SKM-1 (cell line): Measurements from ENCODE around the gene RPLP1.
A peak's percentile ranks its signal among the peaks of the same experiment; 100 is the strongest.
"Not testable (repeated sequence)": the region's sequence is repeated elsewhere in the genome, so short reads cannot be mapped to it uniquely, and the experiment has no call there.

ENCODE experiments used
- DNase-seq: peaks from one replicate; lab custom pipeline; 2025; ENCODE audit not compliant: unreplicated experiment; lab: John Stamatoyannopoulos, UW

RPLP1 gene

DNA sequence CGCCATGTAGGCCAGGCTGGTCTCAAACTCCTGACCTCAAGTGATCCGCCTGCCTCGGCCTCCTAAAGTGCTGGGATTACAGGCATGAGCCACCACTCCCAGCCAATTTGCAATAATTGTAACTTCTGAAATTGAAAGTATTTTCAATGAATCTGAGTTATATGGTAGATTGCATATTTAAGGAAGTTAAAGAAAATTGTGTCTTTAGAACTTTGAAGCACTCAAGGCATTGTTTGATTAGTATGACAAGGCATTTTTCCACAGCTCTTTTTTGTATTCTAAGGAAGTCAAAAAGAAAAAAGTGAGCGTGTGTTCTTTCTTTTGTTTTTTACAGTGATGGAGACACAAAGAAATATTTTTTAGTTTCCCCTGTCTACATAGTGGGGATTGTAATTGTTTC, 15.7 kb upstream of the RPLP1 start:
- DNase-seq, result no peak

DNA sequence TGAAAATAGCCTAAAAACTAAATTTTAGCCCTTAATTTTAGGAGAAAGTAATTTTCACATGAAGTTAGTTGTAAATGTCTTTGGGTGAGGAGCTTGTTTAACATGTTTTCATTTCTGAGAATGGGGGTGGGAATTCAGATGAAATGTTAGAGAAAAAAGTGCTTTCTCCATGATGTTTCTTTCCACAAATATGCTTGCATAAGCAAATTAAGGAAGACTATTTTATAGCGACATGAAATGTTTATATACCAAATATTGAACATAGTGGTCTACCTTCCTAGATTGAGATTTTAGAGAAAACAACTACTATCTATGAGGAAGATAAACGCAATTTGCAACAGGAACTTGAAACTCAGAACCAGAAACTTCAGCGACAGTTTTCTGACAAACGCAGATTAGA, 13.0 kb upstream of the RPLP1 start:
- no peak for DNase-seq

DNA sequence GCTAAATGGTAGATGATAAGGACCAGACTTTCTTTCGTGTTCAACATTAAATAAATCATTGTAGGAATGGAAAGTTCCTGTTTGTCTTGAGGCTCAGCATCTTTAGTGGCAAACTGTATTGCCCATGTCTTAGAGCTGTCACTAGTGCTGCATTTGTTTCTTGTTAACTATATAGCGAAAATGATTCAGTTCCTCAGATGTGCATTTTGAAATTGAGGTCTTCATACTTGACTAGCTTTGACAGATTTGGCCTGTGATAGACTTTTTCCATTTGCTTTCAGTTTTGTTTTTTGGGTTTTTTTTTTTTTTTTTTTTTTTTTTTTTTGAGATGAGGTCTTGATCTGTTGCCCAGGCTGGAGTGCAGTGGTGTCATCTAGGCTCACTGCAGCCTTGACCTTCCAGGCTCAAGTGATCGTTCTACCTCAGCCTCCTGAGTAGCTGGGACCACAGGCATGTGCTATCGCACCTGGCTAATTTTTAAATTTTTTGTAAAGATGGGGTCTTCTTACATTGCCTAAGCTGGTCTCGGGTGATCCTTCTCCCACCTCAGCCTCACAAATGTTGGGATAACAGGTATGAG, 9.5 kb upstream of the RPLP1 start:
- no peak for DNase-seq

DNA sequence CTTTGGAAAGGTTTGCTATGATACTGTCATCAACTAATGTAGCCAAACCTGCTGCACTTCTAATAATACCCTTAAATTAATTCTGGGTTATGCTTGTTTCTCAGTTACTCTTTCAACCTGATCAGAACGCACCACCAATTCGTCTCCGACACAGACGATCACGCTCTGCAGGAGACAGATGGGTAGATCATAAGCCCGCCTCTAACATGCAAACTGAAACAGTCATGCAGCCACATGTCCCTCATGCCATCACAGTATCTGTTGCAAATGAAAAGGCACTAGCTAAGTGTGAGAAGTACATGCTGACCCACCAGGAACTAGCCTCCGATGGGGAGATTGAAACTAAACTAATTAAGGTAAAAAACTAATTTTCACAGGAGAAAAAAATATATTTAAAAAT, 7.9 kb upstream of the RPLP1 start:
- no peak for DNase-seq

DNA sequence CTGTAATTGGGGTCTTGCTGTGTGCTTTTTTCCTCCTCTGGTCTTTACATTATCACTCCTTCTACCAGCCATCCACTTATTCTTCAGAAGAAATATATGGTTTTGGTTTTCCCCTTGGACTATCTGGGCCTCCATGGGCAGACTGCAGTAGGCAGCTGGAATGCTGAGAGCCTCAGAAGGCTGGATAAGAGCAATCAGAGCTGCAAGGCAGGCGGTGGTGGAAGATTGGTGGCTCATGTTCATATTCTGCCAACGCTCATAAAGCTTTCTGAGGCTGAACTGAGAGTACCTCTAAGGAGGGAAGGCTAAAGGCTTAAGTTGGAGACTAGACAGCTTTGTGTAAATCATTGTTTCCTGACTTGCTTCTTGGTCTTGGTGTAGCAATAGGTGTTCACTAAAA, 5.7 kb upstream of the RPLP1 start:
- no peak for DNase-seq

DNA sequence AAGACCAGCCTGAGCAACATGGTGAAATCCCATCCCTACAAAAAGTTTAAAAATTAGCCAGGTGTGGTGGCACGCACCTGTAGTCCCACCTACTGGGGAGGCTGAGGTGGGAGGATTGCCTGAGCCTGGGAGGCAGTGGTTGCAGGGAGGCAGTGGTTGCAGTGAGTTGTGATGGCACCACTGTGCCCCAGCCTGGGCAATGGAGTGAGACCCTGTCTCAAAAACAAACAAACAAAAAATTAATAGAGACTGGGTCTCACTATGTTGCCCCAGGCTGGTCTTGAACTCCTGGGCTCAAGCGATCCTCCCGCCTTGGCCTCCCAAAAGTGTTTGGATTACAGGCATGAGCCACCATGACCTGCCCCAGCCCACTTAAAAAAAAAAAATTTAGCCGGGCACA, 2.4 kb upstream of the RPLP1 start:
- DNase-seq, result not testable (repeated sequence)

DNA sequence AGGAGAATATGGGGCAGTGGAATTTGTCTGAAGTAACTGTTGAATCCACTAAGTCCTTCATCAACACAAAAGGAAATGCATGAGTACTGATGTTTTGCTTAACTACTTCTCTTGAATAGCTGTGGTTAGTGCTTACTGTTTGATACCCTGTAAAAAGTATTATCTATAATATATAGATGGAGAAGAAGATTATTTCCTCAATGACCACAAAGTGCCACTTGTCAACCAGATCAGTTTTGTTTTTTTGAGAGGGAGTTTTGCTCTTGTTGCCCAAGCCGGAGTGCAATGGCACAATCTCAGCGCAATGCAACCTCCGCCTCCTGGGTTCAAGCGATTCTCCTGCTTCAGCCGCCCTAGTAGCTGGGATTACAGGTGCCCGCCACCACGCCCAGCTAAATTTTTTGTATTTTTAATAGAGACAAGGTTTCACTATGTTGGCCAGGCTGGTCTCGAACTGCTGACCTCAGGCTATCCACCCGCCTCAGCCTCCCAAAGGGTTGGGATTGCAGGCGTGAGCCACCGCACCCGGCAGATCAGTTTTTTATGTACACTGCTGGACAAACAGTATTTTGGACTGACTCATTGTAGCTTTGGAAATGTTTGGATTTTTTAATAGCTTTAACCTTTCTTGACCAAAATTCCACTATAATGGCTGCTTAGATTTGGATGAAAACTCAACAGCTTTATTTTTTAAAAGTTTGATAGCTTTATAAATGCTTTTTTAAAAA, 1.5 kb upstream of the RPLP1 start:
- DNase-seq, result no peak

DNA sequence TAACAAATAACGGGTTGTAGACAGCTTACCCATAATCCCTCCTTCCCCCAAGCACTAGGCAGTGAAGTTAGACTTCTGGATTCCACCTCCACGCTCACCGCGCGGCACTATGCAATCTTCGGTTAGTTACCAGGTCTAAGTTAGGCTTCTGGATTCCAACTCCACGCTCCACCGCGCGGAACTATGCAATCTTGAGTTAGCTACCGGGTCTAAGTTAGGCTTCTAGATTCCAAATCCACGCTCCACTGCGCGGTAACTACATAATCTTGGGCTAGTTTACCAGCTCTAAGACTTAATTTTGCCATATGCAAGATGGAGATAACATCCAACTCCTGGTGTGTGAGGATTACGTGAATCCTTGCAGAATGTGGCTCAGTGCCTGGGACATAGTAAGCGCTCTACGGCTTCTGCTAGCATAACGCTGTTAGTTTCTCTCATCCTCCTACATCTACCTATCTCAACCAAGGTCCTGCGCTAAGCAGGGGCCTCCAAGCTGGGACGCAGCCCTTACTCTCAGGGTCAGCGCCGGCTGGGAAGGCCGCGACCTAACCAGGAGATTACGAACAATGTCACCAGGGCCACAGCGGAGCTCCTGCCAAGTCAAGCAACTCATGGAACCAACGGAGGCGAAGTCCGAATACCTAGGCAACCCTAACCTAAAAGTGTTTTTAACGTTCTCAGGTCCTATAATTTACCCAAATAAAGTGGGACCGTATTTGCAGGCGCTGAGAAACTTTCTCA, 497 bp upstream of the RPLP1 start:
- DNase-seq, result no peak

DNA sequence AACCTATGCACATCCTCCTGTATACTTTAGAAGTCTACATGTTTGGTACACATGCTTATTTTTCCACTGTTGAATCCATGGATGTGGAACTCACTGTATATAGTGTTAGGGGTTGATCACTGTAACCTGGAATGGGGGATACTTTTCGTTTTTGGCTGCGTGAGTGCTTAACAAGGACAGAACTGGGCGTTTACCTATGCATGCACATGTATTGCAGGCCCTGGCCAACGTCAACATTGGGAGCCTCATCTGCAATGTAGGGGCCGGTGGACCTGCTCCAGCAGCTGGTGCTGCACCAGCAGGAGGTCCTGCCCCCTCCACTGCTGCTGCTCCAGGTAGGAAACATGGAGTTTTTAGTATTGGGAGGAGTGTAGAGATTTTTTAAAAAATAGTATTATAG, 2.3 kb downstream of the RPLP1 start:
- no peak for DNase-seq

DNA sequence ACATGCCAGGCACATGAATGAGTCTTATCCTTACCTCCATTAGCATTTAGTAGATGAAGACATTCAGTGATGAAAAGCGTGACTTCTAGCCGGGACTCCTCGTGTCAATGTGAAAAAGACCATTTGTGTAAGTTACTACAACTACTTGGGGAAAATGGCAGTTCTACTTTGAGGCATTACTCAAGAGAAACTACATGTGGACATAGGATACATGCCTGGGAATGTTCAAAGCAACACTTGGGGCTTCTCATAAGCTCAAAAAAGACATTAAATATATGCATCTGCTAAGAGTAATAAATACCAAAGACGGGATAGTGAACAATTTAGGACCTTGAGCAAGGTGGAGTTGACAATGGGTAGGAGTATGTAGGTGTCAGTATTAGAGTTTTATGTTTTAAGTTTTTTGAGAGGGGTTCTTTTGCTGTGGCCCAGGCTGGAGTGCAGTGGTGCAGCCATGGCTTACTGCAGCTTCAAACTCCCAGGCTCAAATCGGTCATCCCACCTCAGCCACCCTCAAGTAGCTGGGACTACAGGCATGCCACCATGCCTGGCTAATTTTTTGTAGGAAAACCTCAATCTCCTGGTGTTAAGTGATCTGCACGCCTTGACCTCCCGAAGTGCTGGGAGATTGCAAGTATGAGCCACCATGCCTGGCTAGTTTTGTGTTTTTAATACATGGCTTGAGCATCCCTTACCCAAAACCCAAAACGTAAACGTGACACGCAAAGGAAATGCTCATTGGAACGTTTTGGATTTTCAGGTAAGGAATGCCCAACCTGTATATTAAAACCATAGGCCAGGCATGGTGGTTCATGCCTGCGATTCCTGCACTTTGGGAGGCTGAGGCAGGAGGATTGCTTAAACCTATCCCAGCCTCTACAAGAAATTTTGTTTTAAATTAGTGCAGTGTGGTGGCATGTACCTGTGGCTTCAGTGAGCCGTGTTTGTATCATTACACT, 3.9 kb downstream of the RPLP1 start:
- DNase-seq, result no peak

DNA sequence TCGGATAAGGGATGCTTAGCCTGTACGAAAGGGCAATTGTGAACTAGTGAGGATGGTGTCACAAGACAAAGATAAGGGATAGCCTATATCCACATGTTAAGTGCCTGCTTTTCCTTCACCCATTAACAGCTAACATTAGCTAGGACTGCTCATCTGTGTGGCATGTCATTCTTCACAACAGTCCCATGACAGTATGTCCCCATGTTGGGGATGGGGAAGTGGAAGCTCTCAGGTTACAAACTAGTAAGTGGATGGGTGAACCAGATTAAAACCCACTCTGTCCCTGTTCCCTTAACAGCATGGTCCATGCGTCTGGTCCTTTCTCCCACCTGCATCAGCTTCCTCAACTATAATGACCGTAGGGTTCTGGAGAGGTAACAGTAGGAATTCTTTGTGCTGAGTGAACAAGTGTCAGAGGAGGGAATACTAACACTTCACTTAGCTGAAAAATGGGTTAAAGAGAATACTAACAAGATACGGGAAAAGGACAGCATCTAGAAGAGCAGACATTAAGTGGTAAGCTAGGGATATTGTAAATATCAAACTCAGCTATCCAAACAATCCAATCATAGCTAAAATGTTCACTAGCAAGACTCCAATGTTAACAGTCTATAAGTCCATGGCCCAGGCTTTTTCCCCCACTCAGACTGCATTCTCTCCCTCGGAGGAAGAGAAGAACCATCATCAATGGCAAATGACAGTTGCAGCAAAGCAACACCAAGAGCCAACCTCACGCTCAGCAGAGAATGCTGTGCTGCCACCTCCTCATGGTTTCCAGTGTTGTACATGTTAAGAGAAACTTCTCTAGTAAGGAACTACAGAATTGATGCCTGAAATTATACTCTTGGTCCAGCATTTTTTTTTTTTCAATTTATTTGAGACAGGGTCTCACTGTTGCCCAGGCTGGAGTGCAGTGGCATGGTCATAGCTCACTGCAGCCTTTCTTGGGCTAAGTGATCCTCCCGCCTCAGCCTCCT, 5.0 kb downstream of the RPLP1 start:
- no peak for DNase-seq

DNA sequence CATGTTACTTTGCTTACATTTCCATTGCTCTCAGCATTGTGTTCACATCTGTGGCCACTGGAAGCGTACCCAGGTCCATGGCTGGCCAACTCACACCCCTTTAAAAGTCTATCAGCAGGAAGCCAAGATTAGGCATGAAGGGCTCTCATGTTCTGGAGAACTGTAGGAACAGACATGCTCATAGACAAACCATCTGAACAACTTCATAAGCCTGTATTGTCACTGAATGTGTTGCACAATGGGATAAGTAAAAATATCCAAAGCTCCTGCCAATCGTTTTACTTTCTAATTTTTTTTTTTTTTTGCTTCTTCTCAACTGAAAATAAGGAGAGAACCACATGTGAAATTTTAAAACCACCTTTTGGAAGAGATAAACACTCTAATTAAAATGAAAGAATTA, 6.4 kb downstream of the RPLP1 start:
- DNase-seq, result no peak

DNA sequence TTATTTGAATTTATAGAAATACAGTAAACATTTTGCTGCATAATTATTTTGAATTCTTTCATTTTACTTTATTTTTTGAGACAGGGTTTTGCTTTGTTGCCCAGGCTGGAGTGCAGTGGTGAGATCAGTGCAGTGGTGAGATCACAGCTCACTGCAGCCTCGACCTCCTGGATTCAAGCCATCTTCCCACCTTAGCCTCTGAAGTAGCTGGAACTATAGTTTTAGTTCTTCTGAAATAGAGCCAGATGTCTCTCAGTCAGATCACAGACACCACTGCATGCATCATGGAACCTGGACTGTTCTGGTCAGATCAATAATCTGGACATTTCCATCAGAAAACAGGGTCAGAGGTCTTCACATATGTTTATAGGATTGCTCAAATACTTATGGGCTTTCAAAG, 7.9 kb downstream of the RPLP1 start:
- DNase-seq, result no peak

DNA sequence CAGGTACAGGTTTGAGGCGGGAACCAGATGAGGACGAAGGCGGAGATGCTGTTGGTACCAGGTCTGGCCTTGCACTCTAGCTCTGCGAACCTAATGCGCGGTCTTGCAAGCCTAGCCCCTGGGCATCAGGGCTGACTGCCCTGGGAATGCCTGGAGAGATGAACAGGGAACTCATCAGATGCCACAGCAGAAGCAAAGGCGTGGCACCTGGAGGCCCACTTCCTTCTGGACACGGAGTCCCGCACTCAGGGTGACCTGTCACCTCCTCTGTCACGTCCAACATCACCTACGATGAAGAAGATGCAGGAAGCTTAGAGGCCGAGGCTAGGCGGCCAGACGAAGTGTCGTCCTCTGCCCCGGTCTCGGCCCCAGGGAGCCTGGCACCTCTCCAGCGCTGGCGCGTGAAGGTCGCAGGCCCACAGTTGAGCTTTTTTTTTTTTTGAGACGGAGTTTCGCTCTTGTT, 9.4 kb downstream of the RPLP1 start:
- DNase-seq, result no peak

DNA sequence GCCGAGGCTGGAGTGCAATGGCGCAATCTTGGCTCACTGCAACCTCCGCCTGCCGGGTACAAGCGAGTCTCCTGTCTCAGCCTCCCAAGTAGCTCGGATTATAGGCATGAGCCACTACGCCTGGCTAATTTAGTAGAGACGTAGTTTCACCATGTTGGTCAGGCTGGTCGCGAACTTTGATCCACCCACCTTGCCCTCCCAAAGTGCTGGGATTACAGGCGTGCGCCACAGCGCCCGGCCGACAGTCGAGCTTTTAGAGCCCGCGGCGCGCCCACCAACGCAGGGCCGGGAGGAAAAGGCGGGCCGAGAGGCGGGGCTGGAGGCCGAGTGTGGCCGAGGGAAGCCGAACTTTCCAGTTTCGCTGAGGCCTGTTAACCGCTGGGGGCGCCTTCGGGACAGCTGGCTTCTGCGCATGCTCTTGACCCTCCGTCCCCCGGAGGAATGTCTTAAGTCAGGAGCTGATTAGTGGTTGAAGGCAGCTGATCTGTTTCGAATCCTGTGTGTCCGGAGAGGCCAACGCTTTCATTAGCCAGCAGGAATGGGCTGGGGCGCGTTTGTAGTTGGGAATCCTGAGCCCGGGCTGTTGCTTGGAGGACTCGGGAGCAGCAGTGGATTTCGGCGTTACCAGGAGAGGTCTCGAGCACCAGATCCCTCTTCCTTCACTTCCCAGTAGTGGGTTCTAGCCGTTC, 10.0 kb downstream of the RPLP1 start:
- peak; percentile 95 for DNase-seq

DNA sequence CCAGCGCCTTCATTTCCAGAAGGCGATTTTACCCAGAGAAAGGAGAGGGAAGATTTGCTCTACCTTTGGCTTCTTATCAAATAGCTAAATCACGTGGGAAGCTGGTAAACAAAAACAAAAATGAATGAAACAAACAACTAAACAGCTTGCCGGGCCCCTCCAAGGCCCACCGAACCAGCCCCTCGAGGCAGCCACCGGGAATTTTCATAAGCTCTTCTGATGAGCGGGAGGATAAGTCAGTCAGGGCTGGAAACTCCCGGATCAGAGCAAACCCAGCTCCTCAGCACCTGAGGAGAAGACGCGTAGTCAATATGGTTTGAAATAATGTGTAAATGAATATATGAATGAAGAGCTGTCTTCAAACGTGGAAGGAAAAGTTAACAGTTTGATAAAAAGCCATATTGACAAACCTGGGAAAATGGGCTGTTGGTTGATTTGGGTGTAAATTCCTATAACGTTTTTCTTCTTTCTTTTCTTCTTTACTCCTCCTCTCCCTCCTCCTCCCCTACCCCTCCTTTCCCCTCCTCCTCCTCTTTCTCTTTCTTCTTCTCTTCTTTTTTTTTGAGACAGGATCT, 10.7 kb downstream of the RPLP1 start:
- no peak for DNase-seq

DNA sequence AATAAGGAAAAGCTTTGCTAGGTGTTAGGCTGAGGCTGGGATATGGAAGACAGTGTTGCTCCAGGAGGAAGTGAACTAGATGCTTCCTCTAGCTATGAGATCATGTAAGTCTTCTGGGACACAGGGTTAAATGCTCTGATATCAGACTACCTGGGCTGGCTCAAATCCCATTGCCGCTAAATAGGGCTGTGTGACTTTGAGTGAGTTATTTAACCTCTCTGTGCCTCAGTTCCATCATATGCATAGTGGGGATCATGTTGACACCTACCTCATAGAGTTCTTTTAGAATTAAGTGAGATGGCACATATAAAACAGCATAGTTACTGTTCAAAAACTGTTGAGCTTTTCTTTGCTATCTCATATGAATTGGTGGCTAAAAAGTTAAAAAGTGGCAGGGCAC, 12.6 kb downstream of the RPLP1 start:
- DNase-seq, result no peak

DNA sequence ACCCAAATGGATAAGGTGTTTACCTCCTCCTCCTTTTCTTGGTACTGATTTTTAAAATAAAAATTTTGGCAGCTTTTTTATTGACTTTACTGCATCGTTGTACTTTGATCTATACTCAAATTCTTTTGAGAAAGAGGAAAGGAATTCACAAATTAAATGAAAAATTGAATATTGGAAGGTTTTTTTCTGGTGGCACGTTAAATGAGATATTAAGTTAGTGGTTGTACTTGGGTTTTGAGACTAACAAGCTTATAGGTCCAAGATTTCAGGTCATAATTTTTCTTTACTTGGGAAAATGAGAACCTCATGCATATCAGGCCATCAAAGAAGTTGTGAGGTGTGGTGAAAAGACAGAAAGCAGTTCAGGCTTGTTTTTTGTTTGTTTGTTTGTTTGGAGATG, 14.1 kb downstream of the RPLP1 start:
- no peak for DNase-seq

DNA sequence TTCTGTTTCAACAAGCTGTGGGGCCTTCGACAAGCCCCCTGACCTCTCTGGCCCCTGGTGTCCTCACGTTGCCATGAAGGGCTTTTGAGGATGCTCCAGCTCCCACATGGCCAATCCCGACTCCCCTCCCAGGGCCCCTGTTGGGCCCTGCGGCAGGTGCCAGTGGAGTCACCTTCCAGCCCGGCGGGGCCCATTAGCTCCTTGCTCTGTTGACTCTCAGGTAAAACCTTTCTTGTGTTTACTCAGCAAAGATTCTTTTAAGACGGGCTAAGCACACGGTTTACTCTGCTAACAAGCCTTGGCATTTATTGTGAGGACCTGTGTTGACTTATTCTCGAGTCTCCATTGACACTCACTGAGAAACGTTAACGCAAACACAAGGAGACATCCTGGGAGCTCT, 15.0 kb downstream of the RPLP1 start:
- DNase-seq, result no peak
